K562 (cell line): ENCODE measurements around the gene PPP1R10. TPM values are rescaled to one million over a fixed set of nuclear protein-coding genes. Genes with fewer than 3 reads are reported as not detected.
A peak's percentile ranks its signal among the peaks of the same experiment; 100 is the strongest.

ENCODE experiments used
- ATAC-seq: fragments of 200-7000 bp; cut with Tn5 transposase; 3 replicates; pipeline ENCODE4 v1.9.1; 2020; ENCODE audit warnings: moderate library complexity
- BruUV-seq: library from RNA; stranded (reverse); fragments of 400-500 nt; replicated peaks from 2 replicates; lab custom pipeline; 2021; lab: Mats Ljungman, UMichigan
- CTCF ChIA-PET: fragments of 300-600 bp; formaldehyde crosslinking; extraction: SDS; loops from one replicate; lab custom pipeline; 2021; ENCODE audit warnings: low intra/inter-chr PET ratio; lab: Yijun Ruan, JAX
- POLR2A ChIA-PET: fragments of 300-600, 350-650 bp; sonication (Branson Sonifier 250); formaldehyde crosslinking; extraction: SDS; loops from one replicate; lab custom pipeline; 2021; ENCODE audit warnings: antibody characterized with exemption, inconsistent platforms; lab: Yijun Ruan, JAX
- DNase-seq, 4 experiments: peaks; one replicate each; pipeline versions ENCODE4 v3.0.0 to v3.0.0-alpha.2; 2011 to 2018; ENCODE audit warnings: low spot score in 3 of 4, mixed read lengths in 3 of 4; ENCODE audit errors: extremely low read depth in 1 of 4
- FAIRE-seq: peaks from 2 replicates; lab custom pipeline; 2011; peaks lifted over from hg19 to GRCh38; lab: Jason Lieb, UNC
- H2AFZ ChIP-seq: 2 replicates; pipeline ENCODE4 v1.6.0; 2011; ENCODE audit warnings: low read depth, low read length, control low read depth, inconsistent platforms
- H3K27ac ChIP-seq: fragments of 200-600 bp; 3 replicates; pipeline ENCODE4 v1.8.0; 2011; ENCODE audit warnings: low read depth, mild to moderate bottlenecking, control low read depth, inconsistent platforms, low read length, moderate library complexity, mixed read lengths; ENCODE audit errors: extremely low read depth
- H3K27me3 ChIP-seq, 2 experiments: fragments of 300-600 bp in 1 of 2; 2 replicates in 1 of 2; 3 replicates in 1 of 2; pipeline versions ENCODE4 v1.6.0 to v1.8.0; 2011; ENCODE audit warnings: inconsistent platforms in 2 of 2, low read length in 2 of 2, mild to moderate bottlenecking in 1 of 2, mixed read lengths in 1 of 2, moderate library complexity in 1 of 2; ENCODE audit not compliant: control insufficient read depth in 2 of 2, insufficient read depth in 2 of 2
- H3K36me3 ChIP-seq: fragments of 300-600 bp; 3 replicates; pipeline ENCODE4 v1.8.0; 2011; ENCODE audit warnings: mild to moderate bottlenecking, low read length, inconsistent platforms; ENCODE audit not compliant: control insufficient read depth, insufficient read depth
- H3K4me1 ChIP-seq, 2 experiments: fragments of 200-600 bp in 1 of 2; replicated peaks in 1 of 2; 2 replicates in 1 of 2; 3 replicates in 1 of 2; pipeline versions ENCODE4 v1.5.1 to v1.8.0; 2011; ENCODE audit warnings: inconsistent platforms in 2 of 2, low read length in 2 of 2, mild to moderate bottlenecking in 1 of 2, mixed read lengths in 1 of 2, moderate library complexity in 1 of 2; ENCODE audit not compliant: control insufficient read depth in 2 of 2, insufficient read depth in 2 of 2
- H3K4me2 ChIP-seq: 2 replicates; pipeline ENCODE4 v1.6.1; 2011; ENCODE audit warnings: low read length, control low read depth, inconsistent platforms, mixed read lengths; ENCODE audit not compliant: insufficient read depth
- H3K4me3 ChIP-seq: fragments of 200-600 bp; sonication (generic), shearing (Covaris generic); 2 replicates; pipeline ENCODE4 v1.5.1; 2016; ENCODE audit warnings: control low read depth, inconsistent platforms
- H3K79me2 ChIP-seq: fragments of 200-600 bp; 3 replicates; pipeline ENCODE4 v1.8.0; 2011; ENCODE audit warnings: low read length, inconsistent platforms; ENCODE audit not compliant: control insufficient read depth, insufficient read depth
- H3K9ac ChIP-seq, 2 experiments: 2 replicates each; pipeline versions ENCODE4 v1.6.0 to v1.6.1; 2011; ENCODE audit warnings: low read depth in 2 of 2, low read length in 2 of 2, control low read depth in 1 of 2, inconsistent platforms in 1 of 2, mild to moderate bottlenecking in 1 of 2, mixed read lengths in 1 of 2; ENCODE audit not compliant: insufficient read depth in 1 of 2
- H3K9me1 ChIP-seq: one replicate; pipeline ENCODE4 v1.6.0; 2011; ENCODE audit warnings: inconsistent platforms, mild to moderate bottlenecking, low read length, moderate library complexity; ENCODE audit not compliant: control insufficient read depth, insufficient read depth
- H3K9me3 ChIP-seq: replicated peaks from 2 replicates; pipeline ENCODE4 v1.5.1; 2011; ENCODE audit warnings: low read depth, low read length, inconsistent platforms; ENCODE audit not compliant: control insufficient read depth, insufficient read depth
- H4K20me1 ChIP-seq: replicated peaks from 2 replicates; pipeline ENCODE4 v1.6.1; 2011; ENCODE audit warnings: low read length, inconsistent platforms, mixed read lengths; ENCODE audit not compliant: control insufficient read depth, insufficient read depth
- BMI1 ChIP-seq: fragments of 150-350 bp; IDR thresholded peaks from 2 replicates; pipeline ENCODE4 v1.6.1; 2014; ENCODE audit warnings: low read length
- ELF2 ChIP-seq: fragments of 250-450 bp; sonication (Bioruptor Pico); IDR thresholded peaks from 2 replicates; pipeline ENCODE4 v1.5.0; 2021; ENCODE audit warnings: mild to moderate bottlenecking
- FOXJ2 ChIP-seq: fragments of 200-800 bp; sonication (Bioruptor generic); IDR thresholded peaks from 2 replicates; pipeline ENCODE4 v1.6.1; 2016; ENCODE audit warnings: missing genetic modification characterization, missing compliant biosample characterization
- FOXK1 ChIP-seq: sonication (generic); formaldehyde crosslinking; IDR thresholded peaks from 2 replicates; pipeline ENCODE4 v1.8.0; 2022; ENCODE audit warnings: missing genetic modification reagents, mild to moderate bottlenecking, borderline replicate concordance
- HDAC2 ChIP-seq: fragments of 450-650 bp; IDR thresholded peaks from 2 replicates; pipeline ENCODE4 v1.6.1; 2016; ENCODE audit warnings: mild to moderate bottlenecking
- MIER1 ChIP-seq: fragments of 450-650 bp; IDR thresholded peaks from 2 replicates; pipeline ENCODE4 v1.6.1; 2016; ENCODE audit warnings: antibody characterized with exemption, mild to moderate bottlenecking, low read depth
- MTA3 ChIP-seq: fragments of 450-650 bp; formaldehyde crosslinking; IDR thresholded peaks from 2 replicates; pipeline ENCODE4 v1.6.1; 2017; ENCODE audit warnings: mild to moderate bottlenecking, borderline replicate concordance
- MXI1 ChIP-seq: IDR thresholded peaks from 2 replicates; pipeline ENCODE4 v1.6.1; 2011; ENCODE audit warnings: low read depth, mild to moderate bottlenecking, improper control_type of control experiment, low read length
- NONO ChIP-seq, 2 experiments: fragments of 200-400 bp in 1 of 2; fragments of 450-650 bp in 1 of 2; formaldehyde crosslinking in 1 of 2; IDR thresholded peaks; 2 replicates each; pipeline ENCODE4 v1.6.1; 2017; ENCODE audit warnings: low read depth in 2 of 2, mild to moderate bottlenecking in 2 of 2, moderate library complexity in 2 of 2, low read length in 1 of 2
- RAD21 ChIP-seq, 2 experiments: fragments of 250-450 bp in 1 of 2; fragments of 450-650 bp in 1 of 2; sonication (Bioruptor Pico) in 1 of 2; formaldehyde crosslinking in 1 of 2; IDR thresholded peaks in 1 of 2; conservative IDR thresholded peaks in 1 of 2; 2 replicates each; pipeline versions ENCODE4 v1.4.0 to v1.8.0; 2020 to 2022; ENCODE audit warnings: mild to moderate bottlenecking in 2 of 2, moderate library complexity in 1 of 2
- SAP30 ChIP-seq: fragments of 200-600 bp; sonication (generic); IDR thresholded peaks from 2 replicates; pipeline ENCODE4 v1.6.1; 2012; ENCODE audit warnings: borderline replicate concordance, low read depth, mild to moderate bottlenecking, moderate library complexity, low read length, control low read depth, inconsistent platforms; ENCODE audit not compliant: insufficient read depth, poor library complexity, severe bottlenecking
- TAF15 ChIP-seq: fragments of 200-400 bp; formaldehyde crosslinking; IDR thresholded peaks from 2 replicates; pipeline ENCODE4 v1.6.1; 2017; ENCODE audit warnings: mild to moderate bottlenecking, low read depth, low read length, moderate library complexity
- TEAD1 ChIP-seq, 2 experiments: fragments of 450-650 bp in 1 of 2; sonication (generic) in 1 of 2; formaldehyde crosslinking; IDR thresholded peaks; 2 replicates each; pipeline versions ENCODE4 v1.4.0 to v1.8.0; 2020 to 2022; ENCODE audit warnings: mild to moderate bottlenecking in 2 of 2, missing genetic modification reagents in 1 of 2
- TEAD4 ChIP-seq, 2 experiments: sonication (generic) in 1 of 2; formaldehyde crosslinking in 1 of 2; IDR thresholded peaks; 2 replicates each; pipeline versions ENCODE4 v1.6.1 to v1.8.0; 2012 to 2022; ENCODE audit warnings: borderline replicate concordance in 1 of 2, inconsistent platforms in 1 of 2, low read length in 1 of 2, mild to moderate bottlenecking in 1 of 2, missing genetic modification reagents in 1 of 2
- ZNF212 ChIP-seq: fragments of 450-650 bp; formaldehyde crosslinking; IDR thresholded peaks from 2 replicates; pipeline ENCODE4 v1.4.0; 2020; ENCODE audit warnings: mild to moderate bottlenecking
- ZNF695 ChIP-seq: fragments of 450-650 bp; formaldehyde crosslinking; IDR thresholded peaks from 2 replicates; pipeline ENCODE4 v1.4.0; 2020; ENCODE audit warnings: mild to moderate bottlenecking, moderate library complexity
- ZNF764 ChIP-seq: fragments of 250-450 bp; sonication (Bioruptor Pico); IDR thresholded peaks from 2 replicates; pipeline ENCODE4 v1.4.0; 2020; ENCODE audit warnings: low read depth, mild to moderate bottlenecking, moderate library complexity
- WGBS: fragments of 100-300 bp; shearing (Covaris generic); methylation state at CpG from one replicate; pipeline ENCODE4 v1.1.6; 2016; ENCODE audit warnings: low coverage, mixed read lengths; ENCODE audit not compliant: insufficient coverage; ENCODE audit errors: missing lambda C conversion rate; 5-methylcytosine and 5-hydroxymethylcytosine counted together
- in situ Hi-C: fragments of 300-500 bp; cut with MboI; formaldehyde crosslinking; loops from 4 replicates; pipeline ENCODE4 v1.15.0; 2018; ENCODE audit warnings: inconsistent platforms, mixed read lengths
- intact Hi-C: fragments of 100-400 bp; cut with micrococcal nuclease; formaldehyde crosslinking; loops from 2 replicates; pipeline ENCODE4 v1.14.2; 2022
- polyA plus RNA-seq, 8 experiments: library from polyadenylated mRNA; depleted of rRNA in 4 of 8; stranded (reverse) in 5 of 8; unstranded in 3 of 8; fragments of >200 nt; fragmentation: Nextera tagmentation in 2 of 8; fragmentation: Illumina TruSeq in 1 of 8; extraction: Ambion mirVana in 2 of 8; extraction: Trizol in 1 of 8; gene quantifications; 2 replicates each; pipeline versions ENCODE4 v1.2.1 to v1.2.3, GENCODE V29; 2011 to 2014; ENCODE audit warnings: inconsistent platforms in 1 of 8, missing spikeins in 1 of 8
- total RNA-seq, 7 experiments: library from RNA; depleted of rRNA in 6 of 7; stranded (reverse); fragments of >200 nt in 6 of 7; fragmentation: Illumina TruSeq in 2 of 7; extraction: Trizol in 2 of 7; gene quantifications; 2 replicates each; pipeline versions ENCODE4 v1.2.1 to v1.2.3, GENCODE V29; 2011 to 2021; ENCODE audit warnings: low replicate concordance in 1 of 7
- TF ChIP-seq, protein P1 (sequence below): IDR thresholded peaks from 2 replicates; pipeline ENCODE4 v1.6.1; 2014; ENCODE audit warnings: antibody characterized with exemption

PPP1R10 gene
- total and polyA plus RNA-seq, 9 of the 15 experiments (the other 6 are each of a cell fraction or from before 2014, with no cell fraction given): 14.1 to 65.5 (median 32.6) TPM

DNA sequence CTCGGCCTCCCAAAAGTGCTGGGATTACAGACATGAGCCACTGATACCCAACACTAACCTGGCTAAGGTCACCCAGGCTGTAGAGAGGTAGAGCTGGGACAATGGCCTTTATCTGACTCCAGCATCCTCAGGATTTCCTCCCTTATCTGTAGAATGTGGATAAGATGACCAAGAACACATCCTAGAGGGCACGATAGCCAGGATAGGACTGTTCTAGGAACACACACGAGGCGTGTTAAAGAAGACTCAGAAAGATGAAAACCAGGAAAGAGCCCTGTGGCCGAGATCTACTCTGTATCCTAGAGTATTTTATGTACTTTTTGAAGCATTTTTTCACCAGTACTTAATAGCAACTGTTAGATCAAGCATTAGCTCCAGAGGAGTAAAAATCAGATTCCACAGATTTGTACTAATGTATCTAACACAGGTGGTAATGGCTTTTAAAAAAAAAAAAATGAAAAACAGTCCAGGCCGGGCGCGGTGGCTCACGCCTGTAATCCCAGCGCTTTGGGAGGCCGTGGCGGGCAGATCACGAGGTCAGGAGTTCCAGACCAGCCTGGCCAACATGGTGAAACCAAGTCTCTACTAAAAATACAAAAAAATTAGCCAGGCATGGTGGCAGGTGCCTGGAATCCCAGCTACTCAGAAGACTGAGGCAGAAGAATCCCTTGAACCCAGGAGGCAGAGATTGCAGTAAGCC is 17.3 kb downstream of the PPP1R10 start:
- FAIRE-seq: no peak
- H3K36me3 ChIP-seq: peaks cover 70% of the 10 kb centered on the region
- no peaks in the 10 kb centered on the region for H3K27me3 ChIP-seq
- peak; percentile 10 for ATAC-seq
- in situ Hi-C loops: loop anchor here (5.0 kb wide), 1 partner anchor 107 kb away; no protein-coding TSS in a partner anchor
- H3K79me2 ChIP-seq: no peaks in the 10 kb centered on the region; the same call in 2 of the 3 replicates
- H2AFZ ChIP-seq: no peak overlapping the region
- no peaks in the 10 kb centered on the region for H3K9me1 ChIP-seq
- intact Hi-C loops: no loop called here
- H3K4me3 ChIP-seq: no peak overlapping the region
- H3K27ac ChIP-seq: no peak overlapping the region
- POLR2A ChIA-PET: interaction anchor here (0.6 to 13.5 kb wide), 9 partner anchors 8 to 55 kb away, joined by 3 to 310 read pairs (median 16); partner anchors contain the start of gene ABCF1
- H3K4me2 ChIP-seq: no peak overlapping the region
- peaks cover 4 to 11% of the 10 kb centered on the region in 2 experiments; a peak in 4 of 5 replicates for H3K4me1 ChIP-seq
- peaks cover 7% of the 10 kb centered on the region; the same call in 1 of the 2 replicates for H4K20me1 ChIP-seq
- no TSS peak for BruUV-seq
- no peak overlapping the region for H3K9ac ChIP-seq
- 67% methylated on average over 13 of the region's 13 CpGs for WGBS
- DNase-seq: peak in 1 of 4 experiments; percentile 34
- CTCF ChIA-PET: no interaction called here
- H3K9me3 ChIP-seq: no peaks in the 10 kb centered on the region
- TF ChIP-seq FOXJ2 (tag) (no peak), FOXK1 (CRISPR knock-in tag) (no peak), BMI1 (no peak), TAF15 (no peak), MIER1 (no peak), ZNF212 (CRISPR knock-in tag) (no peak), MTA3 (no peak), ZNF764 (no peak), SAP30 (no peak), MXI1 (no peak), TEAD4 (IDR thresholded peaks at IDR 0.05; ENCODE audit: low read length) (no peak), TEAD4 (CRISPR knock-in tag; IDR thresholded peaks at IDR 0.05; ENCODE audit: borderline replicate concordance) (no peak), ELF2 (CRISPR knock-in tag) (no peak), TEAD1 (CRISPR knock-in tag; IDR thresholded peaks at IDR 0.05) (no peak), NONO (IDR thresholded peaks at IDR 0.05; ENCODE audit: low read depth in 2 of 2, low read length in 1 of 2) (no peak), RAD21 (CRISPR knock-in tag; conservative IDR thresholded peaks at IDR 0.05 in 1 of 2, IDR thresholded peaks at IDR 0.05 in 1 of 2) (no peak), ZNF695 (CRISPR knock-in tag) (no peak), HDAC2 (no peak)
- TF ChIP-seq, protein P1, sequence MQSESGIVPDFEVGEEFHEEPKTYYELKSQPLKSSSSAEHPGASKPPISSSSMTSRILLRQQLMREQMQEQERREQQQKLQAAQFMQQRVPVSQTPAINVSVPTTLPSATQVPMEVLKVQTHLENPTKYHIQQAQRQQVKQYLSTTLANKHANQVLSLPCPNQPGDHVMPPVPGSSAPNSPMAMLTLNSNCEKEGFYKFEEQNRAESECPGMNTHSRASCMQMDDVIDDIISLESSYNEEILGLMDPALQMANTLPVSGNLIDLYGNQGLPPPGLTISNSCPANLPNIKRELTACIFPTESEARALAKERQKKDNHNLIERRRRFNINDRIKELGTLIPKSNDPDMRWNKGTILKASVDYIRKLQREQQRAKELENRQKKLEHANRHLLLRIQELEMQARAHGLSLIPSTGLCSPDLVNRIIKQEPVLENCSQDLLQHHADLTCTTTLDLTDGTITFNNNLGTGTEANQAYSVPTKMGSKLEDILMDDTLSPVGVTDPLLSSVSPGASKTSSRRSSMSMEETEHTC: no peak
